ENCODE results near the gene DET1.
"Not testable (repeated sequence)": the region's sequence is repeated elsewhere in the genome, so short reads cannot be mapped to it uniquely, and the experiment has no call there.

DET1 gene

DNA sequence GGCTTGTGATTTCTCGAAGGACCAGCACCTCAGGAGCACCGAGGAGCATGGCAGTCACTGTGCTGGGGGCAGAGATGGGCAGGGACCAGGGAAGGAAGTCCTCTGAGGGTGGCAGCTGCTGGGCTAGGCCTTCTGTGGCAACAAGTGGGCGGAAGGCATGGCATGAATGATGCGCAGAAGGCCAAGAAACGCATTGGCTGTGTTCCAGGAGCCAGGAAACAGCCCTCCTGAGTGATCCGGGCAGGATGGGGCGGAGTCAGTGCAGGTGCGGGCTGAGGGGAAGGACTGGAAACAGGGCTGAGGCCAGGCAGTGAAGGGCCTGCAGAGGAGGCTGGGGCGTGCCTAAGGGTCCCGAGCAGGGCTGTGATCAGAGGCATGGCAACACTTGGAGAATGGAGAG, 55.3 kb downstream of the DET1 start:
- DNase-seq = no peak

DNA sequence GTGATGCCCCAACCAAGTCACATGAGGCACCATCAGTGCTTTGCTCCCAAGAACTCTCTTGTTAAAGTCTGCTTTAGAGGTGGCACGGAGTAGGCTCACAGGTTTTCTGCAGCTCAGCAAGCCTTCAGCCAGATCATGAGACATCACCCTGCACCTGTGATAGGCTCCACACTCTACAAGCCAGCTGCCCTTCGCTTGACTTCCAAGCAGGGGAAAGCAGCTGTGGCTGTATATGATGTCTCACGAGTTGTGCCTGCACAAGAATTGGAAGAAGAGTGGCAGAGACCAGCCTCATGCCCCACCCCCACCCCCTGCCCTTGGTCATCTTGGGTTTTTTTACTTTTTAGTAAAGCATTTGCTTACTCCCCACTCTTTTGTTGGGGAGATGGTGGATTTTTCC, 56.4 kb downstream of the DET1 start:
- no peak for DNase-seq

DNA sequence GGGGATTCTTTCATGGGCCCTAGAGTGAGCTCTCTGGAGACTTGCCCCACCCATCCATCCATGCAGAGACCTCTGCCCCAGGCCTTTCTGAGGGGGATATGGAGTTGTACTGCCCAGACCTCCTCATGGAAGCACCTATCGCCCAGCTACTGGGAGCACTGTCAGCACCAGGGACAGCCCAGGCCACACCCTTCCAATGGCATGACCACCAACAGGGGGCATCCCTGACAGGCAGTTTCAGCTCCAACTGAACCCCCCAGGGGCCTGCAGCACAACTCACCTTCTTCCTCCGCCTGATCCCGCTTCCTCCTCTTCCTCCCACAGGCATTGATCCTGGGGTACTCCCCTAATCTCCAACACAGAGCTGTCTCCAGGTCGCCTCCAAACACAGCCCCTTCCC, 57.2 kb downstream of the DET1 start:
- DNase-seq = no peak

DNA sequence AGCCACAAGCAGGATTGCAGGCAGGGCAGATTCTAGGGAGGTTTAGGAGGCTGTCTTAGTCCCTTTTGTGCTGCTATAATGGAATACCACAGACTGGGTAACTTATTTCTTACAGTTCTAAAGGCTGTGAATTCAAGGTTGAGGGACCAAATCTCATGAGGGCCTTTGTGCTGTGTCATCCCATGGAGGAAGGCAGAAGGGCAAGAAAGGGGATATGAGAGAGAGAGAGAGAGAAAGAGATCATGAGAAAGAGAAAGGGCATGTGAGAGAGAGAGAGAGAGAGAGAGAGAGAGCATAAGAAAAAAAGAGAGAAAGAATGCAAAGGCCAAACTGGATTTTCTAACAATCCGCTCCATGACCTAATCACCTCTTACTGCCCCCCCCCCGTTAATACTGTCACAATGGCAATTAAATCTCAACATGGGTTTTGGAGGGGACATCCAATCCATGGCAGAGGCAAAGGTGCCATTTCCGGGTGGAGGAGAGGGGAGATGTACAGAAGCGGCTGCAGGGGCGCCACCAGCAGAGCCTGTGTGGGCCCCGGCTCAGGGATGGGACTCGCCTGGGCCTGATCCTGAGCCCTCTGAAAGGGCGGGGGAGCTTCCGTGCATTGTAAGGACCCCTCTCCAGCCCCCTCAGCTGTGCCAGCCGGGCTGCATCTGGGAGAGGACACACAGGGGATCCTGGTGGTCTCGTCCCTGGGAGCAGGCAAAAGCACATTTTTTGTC, 58.5 kb downstream of the DET1 start:
- DNase-seq = no peak

GRCh38 chr15:88487178-88487795, 59.2 kb downstream of the DET1 start:
- no peak for DNase-seq

DNA sequence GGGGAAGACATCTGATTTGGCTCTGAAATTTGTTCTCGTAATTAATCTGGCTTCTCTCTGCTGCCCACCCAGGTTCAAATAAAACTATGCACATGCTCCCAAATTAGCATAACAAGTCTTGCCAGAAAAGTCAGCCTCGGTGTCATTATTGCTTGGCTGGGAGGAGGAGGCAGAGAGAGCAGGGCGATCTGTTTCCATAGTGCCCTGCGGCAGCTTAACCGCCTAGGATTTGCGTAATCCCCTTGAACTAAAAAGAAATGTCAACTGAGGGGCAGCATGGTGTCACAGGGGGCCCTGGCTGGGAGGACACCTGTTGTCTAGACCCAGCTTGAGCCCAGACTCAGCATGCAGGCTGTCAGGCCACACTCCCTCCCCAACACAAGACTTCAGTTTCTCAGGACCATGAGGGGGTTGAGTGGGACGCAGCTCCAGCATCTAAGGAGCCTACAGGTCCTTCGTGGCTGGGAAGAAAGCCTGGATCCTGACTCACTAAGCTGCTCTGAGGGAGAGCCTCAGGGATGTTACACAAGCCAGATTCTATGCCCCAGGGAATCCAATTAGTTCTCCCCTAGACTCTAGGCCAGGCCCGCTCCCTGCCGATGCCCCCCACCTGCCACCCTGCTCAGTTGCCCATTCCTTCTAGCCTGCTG, 61.7 kb downstream of the DET1 start:
- DNase-seq = no peak

- no peak for DNase-seq
These were observed 64.2 kb downstream of the DET1 start for GRCh38 chr15:88482263-88482662.

DNA sequence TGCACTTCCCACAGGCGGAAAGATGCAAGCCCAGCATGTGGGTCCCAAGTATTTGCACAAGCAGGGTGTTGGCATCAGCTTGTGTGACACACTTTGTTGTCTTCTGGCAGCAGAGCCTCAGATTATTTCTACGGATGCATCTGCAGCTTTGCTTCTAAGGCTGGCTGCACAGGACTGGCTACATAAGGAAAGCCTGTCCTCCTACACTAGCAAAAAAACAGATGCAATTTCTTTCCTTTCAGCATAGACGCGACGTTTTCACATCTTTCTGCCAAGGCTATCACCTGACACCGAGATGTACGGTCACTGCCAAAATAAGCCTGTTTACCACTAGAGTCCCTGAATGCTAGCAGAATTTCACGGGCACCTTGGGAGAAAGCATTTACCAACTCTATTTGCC, 65.5 kb downstream of the DET1 start:
- no peak for DNase-seq

DNA sequence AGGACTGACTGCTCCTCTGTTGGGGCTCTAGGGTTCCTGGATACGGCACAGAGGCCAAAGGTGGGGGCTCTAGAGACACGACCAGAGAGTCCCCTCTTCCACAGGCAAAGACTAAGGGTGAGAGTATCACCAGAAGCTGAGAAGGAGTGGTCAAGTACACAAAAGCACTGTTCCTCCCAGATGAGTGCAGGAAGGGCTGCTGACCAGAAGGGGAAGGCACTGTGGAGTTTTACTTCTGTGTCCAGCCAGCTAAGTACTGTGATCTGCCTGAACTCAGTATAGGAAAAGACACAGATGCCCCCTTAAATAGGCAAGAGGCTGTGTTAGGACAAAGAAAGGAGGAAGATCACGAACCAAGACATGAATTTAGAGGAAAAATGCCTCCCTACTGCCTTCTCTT, 67.3 kb downstream of the DET1 start:
- DNase-seq = no peak

DNA sequence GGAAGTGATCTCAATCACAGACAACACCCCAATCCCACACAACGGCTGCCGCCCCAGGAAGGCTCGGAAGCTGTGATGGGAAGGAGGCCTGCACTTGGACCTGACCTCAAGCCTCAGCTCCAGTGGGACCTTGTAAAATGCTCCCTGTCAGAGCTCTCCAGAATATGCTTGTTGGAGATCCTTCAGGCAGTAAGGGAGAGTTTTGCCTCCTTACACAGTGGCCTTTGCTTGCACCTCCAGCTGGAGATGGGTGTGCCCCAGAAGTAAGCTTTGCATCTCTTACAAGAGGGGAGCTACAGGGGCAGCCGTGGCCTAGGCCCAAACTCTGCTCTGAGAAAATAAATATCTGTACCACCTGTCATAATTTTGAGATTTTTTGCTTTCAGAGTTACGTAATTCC, 68.6 kb downstream of the DET1 start:
- no peak for DNase-seq

DNA sequence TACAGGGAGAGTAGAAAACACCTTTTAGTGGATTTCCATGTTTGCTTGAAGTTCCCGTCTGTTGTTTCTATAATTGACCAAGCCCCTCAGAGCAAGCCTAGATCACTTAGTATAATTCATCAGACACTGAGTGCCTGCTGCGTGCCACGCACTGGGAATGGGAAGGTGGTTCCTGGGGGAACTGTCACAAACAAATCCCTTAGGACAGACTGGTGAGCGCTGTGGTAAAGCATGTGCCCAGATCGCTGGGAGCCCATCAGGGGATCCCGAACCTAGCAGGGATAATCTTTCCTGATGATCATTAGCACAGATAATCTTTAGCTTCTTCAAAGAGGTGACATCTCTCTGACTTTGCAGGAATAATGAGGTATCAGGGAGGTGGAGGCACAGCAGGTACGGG, 69.4 kb downstream of the DET1 start:
- DNase-seq = no peak

DNA sequence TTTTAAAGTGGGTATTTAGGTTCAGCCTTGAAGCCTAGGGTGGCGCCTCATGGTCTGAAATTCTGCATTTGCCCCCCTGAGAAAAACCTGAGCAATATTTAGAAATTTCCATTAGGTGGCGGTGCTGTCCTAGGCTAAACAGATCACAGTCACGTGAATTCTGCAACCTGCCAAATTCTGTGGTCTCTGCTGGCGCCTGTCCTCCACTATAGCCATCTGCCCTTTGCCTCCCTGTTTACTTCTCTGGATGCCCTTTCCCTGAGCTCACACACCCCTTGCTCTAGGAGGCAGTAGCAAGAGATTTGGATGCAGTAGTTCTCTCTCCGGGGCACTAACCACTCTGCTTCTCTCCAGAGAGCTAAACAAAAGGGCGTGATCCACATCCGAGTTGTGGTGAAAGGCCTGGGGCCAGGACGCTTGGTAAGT, 69.8 kb downstream of the DET1 start:
- peak; percentile 66 for DNase-seq

- DNase-seq = not testable (repeated sequence)
These were observed 72.7 kb downstream of the DET1 start for GRCh38 chr15:88473661-88474293.

DNA sequence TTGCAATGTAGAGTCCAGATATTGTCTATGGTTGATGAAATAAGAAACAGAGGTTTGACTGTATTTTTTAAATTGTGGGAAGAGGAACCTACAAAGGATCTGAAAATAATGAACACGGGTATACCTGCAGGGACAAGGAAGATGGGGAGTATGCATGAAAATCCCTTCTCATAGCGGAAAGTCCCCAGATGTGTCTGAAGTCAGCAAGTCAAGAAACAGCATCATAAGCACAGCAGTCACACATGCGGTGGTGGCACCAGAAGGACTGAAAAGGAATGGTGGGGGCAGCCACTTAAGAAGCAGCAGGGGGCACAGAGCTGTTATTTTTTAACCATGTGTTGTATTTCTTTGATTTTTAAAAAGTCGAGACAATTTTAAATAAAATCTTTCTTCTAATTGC, 74.3 kb downstream of the DET1 start:
- no peak for DNase-seq

DNA sequence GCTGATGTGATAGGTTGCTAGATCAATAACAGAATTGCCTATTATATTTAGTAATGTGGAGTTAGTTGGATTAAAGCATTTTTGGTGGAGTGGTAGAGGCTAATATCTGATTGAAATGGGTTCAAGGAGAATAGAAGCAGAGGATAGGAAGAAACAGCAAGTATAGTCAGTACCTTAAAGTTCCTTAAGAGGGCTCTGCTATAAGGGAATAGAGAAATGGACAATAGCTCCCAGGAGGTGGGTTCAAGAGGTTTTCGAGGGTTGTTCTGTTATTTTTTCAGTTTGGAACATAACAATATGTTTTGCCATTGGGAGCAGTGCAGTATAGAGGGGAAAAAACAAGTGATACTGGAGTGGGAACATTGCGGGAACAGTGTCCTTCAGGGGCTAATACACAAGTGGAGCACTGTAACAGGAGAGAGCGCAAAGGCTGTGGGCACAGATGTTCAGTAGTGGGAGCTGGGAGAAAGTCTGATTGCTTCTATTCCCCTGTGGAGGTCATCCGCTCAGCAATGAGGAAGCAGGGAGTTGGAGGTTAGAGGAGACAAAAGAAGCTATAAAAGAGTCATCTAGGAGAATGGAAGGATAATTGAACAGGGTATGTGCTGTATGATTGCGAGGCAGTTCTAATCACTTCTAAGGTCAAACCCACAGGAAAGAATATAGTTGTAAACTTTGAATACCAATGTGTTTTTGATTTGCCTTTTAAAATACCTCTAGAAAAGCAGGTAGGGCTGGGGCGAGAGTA, 75.7 kb downstream of the DET1 start:
- DNase-seq = no peak

- no peak for DNase-seq
These were observed 77.2 kb downstream of the DET1 start for GRCh38 chr15:88469321-88469720.

DNA sequence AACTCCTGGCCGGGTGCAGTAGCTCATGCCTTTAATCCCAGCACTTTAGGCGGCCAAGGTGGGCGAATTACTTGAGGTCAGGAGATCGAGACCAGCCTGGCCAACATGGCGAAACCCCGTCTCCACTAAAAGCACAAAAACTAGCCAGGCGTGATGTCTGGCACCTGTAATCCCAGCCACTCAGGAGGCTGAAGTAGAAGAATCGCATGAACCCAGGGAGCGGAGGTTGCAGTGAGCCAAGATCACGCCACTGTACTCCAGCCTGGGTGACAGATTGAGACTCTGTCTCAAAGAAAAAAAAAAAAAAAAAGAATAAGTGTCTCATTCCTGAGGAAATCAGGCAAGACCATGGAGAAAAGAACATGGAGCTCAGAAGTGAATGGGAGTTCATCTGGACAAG, 77.8 kb downstream of the DET1 start:
- not testable (repeated sequence) for DNase-seq

DNA sequence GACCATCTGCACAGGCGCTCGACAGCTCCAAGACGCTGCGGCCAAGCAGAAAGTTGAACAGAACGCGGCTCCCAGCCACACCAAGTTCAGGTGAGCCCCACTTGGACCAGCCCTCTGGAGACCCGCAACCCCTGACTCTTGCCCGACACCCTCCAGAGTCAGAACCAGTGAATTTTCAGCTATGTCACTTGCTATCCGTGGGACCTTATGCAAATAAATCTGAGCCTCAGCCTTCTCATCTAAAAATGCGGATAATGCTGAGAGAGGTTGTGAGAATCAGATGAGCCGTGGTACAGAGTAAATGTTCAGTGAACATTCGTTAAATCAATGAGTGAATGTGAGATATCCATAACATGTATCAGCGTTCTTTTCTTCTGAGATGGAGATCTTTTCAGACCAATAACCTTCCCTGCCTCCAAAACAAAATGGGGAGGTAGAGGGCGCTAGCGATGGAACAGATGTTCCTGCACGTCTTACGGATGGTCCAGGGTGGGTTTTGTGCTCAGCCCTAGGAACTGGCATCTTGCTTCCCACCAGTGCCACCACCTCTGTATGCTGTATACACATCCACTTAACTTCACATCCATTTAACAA, 78.4 kb downstream of the DET1 start:
- DNase-seq = no peak

DNA sequence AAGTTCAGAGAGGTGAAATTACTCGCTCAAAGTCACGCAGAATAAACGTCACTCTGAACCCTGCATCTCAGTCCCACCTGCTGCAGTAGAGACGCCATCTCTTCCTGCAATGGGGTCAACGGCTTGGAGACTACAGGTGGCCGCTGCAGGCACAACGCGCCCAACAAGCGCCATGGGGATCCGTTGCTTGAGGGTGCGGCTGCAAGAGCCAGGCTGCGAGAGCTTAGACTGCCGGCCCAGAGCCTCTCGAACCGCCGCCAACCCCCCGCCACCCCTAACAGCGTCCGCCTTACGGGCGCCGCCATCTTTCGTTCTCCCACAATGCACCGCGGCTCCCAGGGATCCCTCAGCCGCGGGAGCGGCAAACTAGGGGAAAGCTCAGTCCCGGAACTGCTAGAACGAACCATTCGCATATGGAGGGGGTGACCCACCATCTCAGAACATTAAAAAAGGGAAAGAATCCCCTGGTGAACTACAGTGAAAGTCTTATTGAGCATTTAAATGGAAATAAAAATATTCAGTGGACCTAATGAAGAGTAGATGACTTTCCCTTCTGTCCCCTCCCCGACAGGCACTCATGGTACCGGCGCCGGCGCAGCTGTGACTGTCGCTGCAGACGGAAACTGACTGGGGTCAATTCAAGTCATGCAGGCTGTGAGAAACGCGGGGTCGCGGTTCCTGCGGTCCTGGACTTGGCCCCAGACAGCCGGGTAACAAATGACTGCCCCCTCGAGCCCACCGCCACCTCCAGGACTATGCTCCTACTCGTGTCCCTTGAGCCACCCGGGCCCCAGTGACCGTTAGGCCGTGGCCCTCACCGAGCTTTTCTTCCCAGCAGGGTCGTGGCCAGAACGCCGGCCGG, 79.2 kb downstream of the DET1 start, which contains the start of the genes MRPL46 and MRPS11:
TSS of gene MRPL46 (minus strand) at position 316 of the 862 bp plus-strand sequence. CDS start at position 305, 11 bp downstream.
TSS of gene MRPS11 (plus strand) at position 636 of the 862 bp plus-strand sequence. CDS start at position 646, 10 bp downstream.
- DNase-seq = peak; percentile 62

DNA sequence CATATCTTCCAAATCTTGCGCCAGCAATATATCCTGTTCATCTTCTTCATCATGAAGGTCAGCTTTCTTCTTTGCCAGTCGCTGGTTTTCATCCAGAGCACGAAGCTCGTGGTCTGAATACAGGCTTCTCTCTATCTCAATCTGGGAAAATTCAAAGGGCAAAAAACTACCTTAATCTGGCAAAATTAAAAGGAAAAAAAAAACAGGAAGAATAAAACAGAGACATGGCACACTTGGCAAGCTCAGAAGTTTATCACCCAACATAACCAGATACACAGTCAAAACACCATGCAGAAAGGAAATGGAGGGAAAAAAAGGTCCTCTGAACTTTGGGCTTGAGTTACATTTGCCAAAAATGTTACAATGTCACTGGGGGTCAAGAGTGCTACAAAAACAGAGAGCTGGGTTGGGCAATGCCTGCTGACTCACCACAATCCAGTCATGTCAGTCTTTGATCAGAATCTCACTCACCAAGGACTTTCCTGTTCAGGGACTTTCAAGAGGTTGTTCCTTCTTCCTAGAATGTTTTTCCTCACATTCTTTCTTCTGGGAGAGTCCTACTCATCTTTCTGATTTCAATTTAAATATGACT, 80.8 kb downstream of the DET1 start:
- no peak for DNase-seq
